ENCODE measurements around the gene ANKRD34C. TPM values are rescaled to one million over a fixed set of nuclear protein-coding genes. Genes with fewer than 3 reads are reported as not detected.

Gene ANKRD34C
- total RNA-seq, 1 experiment from 2014 or later, result not detected

- ChIA-PET CTCF (no interaction called here), POLR2A (ENCODE audit: unreplicated experiment) (no interaction called here)
- H3K9me3 ChIP-seq (ENCODE audit: low read length), result no peaks in the 10 kb centered on the region
- peak overlapping the region; percentile 5; the same call in 1 of the 2 replicates for H3K4me3 ChIP-seq (ENCODE audit: low read length)
- no peak overlapping the region for H2AFZ ChIP-seq (ENCODE audit: low read length)
- TF ChIP-seq EZH2phosphoT487 (IDR thresholded peaks at IDR 0.05; ENCODE audit: borderline replicate concordance, low read length) (no peak), EZH2 (IDR thresholded peaks at IDR 0.05; ENCODE audit: low read length, unreplicated experiment) (no peak), CTCF (conservative IDR thresholded peaks at IDR 0.05; ENCODE audit: low read depth, low read length) (no peak)
- intact Hi-C loops (cut with micrococcal nuclease), result no loop called here
- H3K79me2 ChIP-seq (ENCODE audit: low read length), result peaks cover 74% of the 10 kb centered on the region
- H3K36me3 ChIP-seq (ENCODE audit: low read depth, low read length), result peaks cover 53% of the 10 kb centered on the region
- no peaks in the 10 kb centered on the region for H3K9me2 ChIP-seq (replicated peaks; ENCODE audit: low read length)
- peak overlapping the region; percentile 72 for H3K4me2 ChIP-seq (ENCODE audit: low read length)
- H4K20me1 ChIP-seq (ENCODE audit: low read length), result peaks cover 5% of the 10 kb centered on the region; the same call in 1 of the 2 replicates
- peaks cover 47% of the 10 kb centered on the region for H3K4me1 ChIP-seq (ENCODE audit: insufficient read depth, low read length)
- no peaks in the 10 kb centered on the region for H3K27me3 ChIP-seq (ENCODE audit: low read length)
- no peaks in the 10 kb centered on the region for H3F3A ChIP-seq (ENCODE audit: low read length, unreplicated experiment)
- ATAC-seq (no peak), DNase-seq (no peak)
- peak overlapping the region; percentile 35 for H3K27ac ChIP-seq (ENCODE audit: low read length)
- no peak overlapping the region for H3K9ac ChIP-seq (ENCODE audit: low read length)
- BruUV-seq (replicated peaks), result no TSS peak
Measured at GRCh38 chr15:79314186-79314585, 31.7 kb downstream of the ANKRD34C start.

- Histone ChIP-seq H3K9ac (ENCODE audit: low read length) (no peak overlapping the region), H3K27me3 (ENCODE audit: low read length) (no peaks in the 10 kb centered on the region), H3K4me1 (ENCODE audit: insufficient read depth, low read length) (peaks cover 47% of the 10 kb centered on the region), H3K79me2 (ENCODE audit: low read length) (peaks cover 74% of the 10 kb centered on the region), H3F3A (ENCODE audit: low read length, unreplicated experiment) (no peaks in the 10 kb centered on the region), H3K36me3 (ENCODE audit: low read depth, low read length) (peaks cover 56% of the 10 kb centered on the region), H3K27ac (ENCODE audit: low read length) (peak overlapping the region; percentile 35), H3K9me2 (replicated peaks; ENCODE audit: low read length) (no peaks in the 10 kb centered on the region), H4K20me1 (ENCODE audit: low read length) (peaks cover 5% of the 10 kb centered on the region; the same call in 1 of the 2 replicates), H3K4me3 (ENCODE audit: low read length) (peak overlapping the region; percentile 5; the same call in 1 of the 2 replicates), H3K4me2 (ENCODE audit: low read length) (peak overlapping the region; percentile 72), H2AFZ (ENCODE audit: low read length) (no peak overlapping the region), H3K9me3 (ENCODE audit: low read length) (no peaks in the 10 kb centered on the region)
- ChIA-PET POLR2A (ENCODE audit: unreplicated experiment) (no interaction called here), CTCF (no interaction called here)
- DNase-seq, result peak; percentile 92
- ATAC-seq, result no peak; the same call in 1 of the 2 replicates
- intact Hi-C loops (cut with micrococcal nuclease), result no loop called here
- BruUV-seq (replicated peaks), result no TSS peak
- TF ChIP-seq EZH2phosphoT487 (IDR thresholded peaks at IDR 0.05; ENCODE audit: borderline replicate concordance, low read length) (no peak), CTCF (conservative IDR thresholded peaks at IDR 0.05; ENCODE audit: low read depth, low read length) (no peak), EZH2 (IDR thresholded peaks at IDR 0.05; ENCODE audit: low read length, unreplicated experiment) (no peak)
Measured at GRCh38 chr15:79314811-79315210, 32.3 kb downstream of the ANKRD34C start.

- Histone ChIP-seq H3K27ac (ENCODE audit: low read length) (no peak overlapping the region), H3K4me3 (ENCODE audit: low read length) (no peak overlapping the region), H3K27me3 (ENCODE audit: low read length) (no peaks in the 10 kb centered on the region), H3K9ac (ENCODE audit: low read length) (no peak overlapping the region), H2AFZ (ENCODE audit: low read length) (no peak overlapping the region), H3K79me2 (ENCODE audit: low read length) (peaks cover 79% of the 10 kb centered on the region), H3K4me2 (ENCODE audit: low read length) (no peak overlapping the region), H3K9me3 (ENCODE audit: low read length) (no peaks in the 10 kb centered on the region), H3K36me3 (ENCODE audit: low read depth, low read length) (peaks cover 59% of the 10 kb centered on the region), H3F3A (ENCODE audit: low read length, unreplicated experiment) (no peaks in the 10 kb centered on the region), H3K4me1 (ENCODE audit: insufficient read depth, low read length) (peaks cover 40% of the 10 kb centered on the region), H4K20me1 (ENCODE audit: low read length) (peaks cover 5% of the 10 kb centered on the region; the same call in 1 of the 2 replicates), H3K9me2 (replicated peaks; ENCODE audit: low read length) (no peaks in the 10 kb centered on the region)
- no peak for ATAC-seq
- ChIA-PET CTCF (no interaction called here), POLR2A (ENCODE audit: unreplicated experiment) (no interaction called here)
- no peak for DNase-seq
- intact Hi-C loops (cut with micrococcal nuclease), result no loop called here
- no TSS peak for BruUV-seq (replicated peaks)
- TF ChIP-seq EZH2phosphoT487 (IDR thresholded peaks at IDR 0.05; ENCODE audit: borderline replicate concordance, low read length), result no peak
- no peak for TF ChIP-seq CTCF (conservative IDR thresholded peaks at IDR 0.05; ENCODE audit: low read depth, low read length)
- no peak for TF ChIP-seq EZH2 (IDR thresholded peaks at IDR 0.05; ENCODE audit: low read length, unreplicated experiment)
Measured at GRCh38 chr15:79315623-79316328, 33.3 kb downstream of the ANKRD34C start.

Measured in PC-3 (cell line).